Measurements from ENCODE around the gene AP4E1. TPM values are rescaled to one million over a fixed set of nuclear protein-coding genes. Genes with fewer than 3 reads are reported as not detected.

The AP4E1 gene
- polyA plus RNA-seq, 1 donor from 2014 or later: 8.6 TPM

- H3F3A ChIP-seq (ENCODE audit: insufficient read depth, low read length, poor library complexity, severe bottlenecking): no peaks in the 10 kb centered on the region
- H3K9me2 ChIP-seq (ENCODE audit: insufficient read depth, low read length): no peaks in the 10 kb centered on the region
- no peaks in the 10 kb centered on the region for H3K27me3 ChIP-seq (ENCODE audit: insufficient read depth, low read depth, low read length)
- H3K27ac ChIP-seq (ENCODE audit: low read length): no peak overlapping the region
- no peaks in the 10 kb centered on the region for H3K36me3 ChIP-seq (ENCODE audit: insufficient read depth, low read length)
- no peak for TF ChIP-seq CTCF (IDR thresholded peaks at IDR 0.05; ENCODE audit: poor library complexity, severe bottlenecking)
- no peak for TF ChIP-seq POLR2AphosphoS5 (IDR thresholded peaks at IDR 0.05)
- TF ChIP-seq MXI1 (conservative IDR thresholded peaks at IDR 0.05; ENCODE audit: poor library complexity, severe bottlenecking): no peak
- no peak for TF ChIP-seq EP300 (conservative IDR thresholded peaks at IDR 0.05; ENCODE audit: poor library complexity, severe bottlenecking)
- no peak for TF ChIP-seq TAF1 (IDR thresholded peaks at IDR 0.05; ENCODE audit: low read depth)
- TF ChIP-seq EZH2 (IDR thresholded peaks at IDR 0.05; ENCODE audit: borderline replicate concordance, insufficient read depth, low read length, poor library complexity, severe bottlenecking): no peak
- TF ChIP-seq, protein P1, sequence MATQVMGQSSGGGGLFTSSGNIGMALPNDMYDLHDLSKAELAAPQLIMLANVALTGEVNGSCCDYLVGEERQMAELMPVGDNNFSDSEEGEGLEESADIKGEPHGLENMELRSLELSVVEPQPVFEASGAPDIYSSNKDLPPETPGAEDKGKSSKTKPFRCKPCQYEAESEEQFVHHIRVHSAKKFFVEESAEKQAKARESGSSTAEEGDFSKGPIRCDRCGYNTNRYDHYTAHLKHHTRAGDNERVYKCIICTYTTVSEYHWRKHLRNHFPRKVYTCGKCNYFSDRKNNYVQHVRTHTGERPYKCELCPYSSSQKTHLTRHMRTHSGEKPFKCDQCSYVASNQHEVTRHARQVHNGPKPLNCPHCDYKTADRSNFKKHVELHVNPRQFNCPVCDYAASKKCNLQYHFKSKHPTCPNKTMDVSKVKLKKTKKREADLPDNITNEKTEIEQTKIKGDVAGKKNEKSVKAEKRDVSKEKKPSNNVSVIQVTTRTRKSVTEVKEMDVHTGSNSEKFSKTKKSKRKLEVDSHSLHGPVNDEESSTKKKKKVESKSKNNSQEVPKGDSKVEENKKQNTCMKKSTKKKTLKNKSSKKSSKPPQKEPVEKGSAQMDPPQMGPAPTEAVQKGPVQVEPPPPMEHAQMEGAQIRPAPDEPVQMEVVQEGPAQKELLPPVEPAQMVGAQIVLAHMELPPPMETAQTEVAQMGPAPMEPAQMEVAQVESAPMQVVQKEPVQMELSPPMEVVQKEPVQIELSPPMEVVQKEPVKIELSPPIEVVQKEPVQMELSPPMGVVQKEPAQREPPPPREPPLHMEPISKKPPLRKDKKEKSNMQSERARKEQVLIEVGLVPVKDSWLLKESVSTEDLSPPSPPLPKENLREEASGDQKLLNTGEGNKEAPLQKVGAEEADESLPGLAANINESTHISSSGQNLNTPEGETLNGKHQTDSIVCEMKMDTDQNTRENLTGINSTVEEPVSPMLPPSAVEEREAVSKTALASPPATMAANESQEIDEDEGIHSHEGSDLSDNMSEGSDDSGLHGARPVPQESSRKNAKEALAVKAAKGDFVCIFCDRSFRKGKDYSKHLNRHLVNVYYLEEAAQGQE (IDR thresholded peaks at IDR 0.05; ENCODE audit: borderline replicate concordance): no peak
- no peak for TF ChIP-seq SMC3 (conservative IDR thresholded peaks at IDR 0.05; ENCODE audit: poor library complexity)
- no peak for TF ChIP-seq RAD21 (conservative IDR thresholded peaks at IDR 0.05)
- H4K20me1 ChIP-seq (ENCODE audit: insufficient read depth): no peaks in the 10 kb centered on the region
- H3K9me3 ChIP-seq (ENCODE audit: low read length): no peaks in the 10 kb centered on the region
- no peak overlapping the region for H2AFZ ChIP-seq (ENCODE audit: low read depth, low read length)
- no peak overlapping the region for H3K9ac ChIP-seq (ENCODE audit: low read length)
- H3K4me3 ChIP-seq (ENCODE audit: low read length): no peak overlapping the region
- H3K4me2 ChIP-seq (ENCODE audit: low read length): no peak overlapping the region
- no peaks in the 10 kb centered on the region for H3K79me2 ChIP-seq (replicated peaks; ENCODE audit: insufficient read depth, low read length)
Measured at GRCh38 chr15:51049081-51049480, 140.6 kb downstream of the AP4E1 start.

GRCh38 chr15:51051776-51052175 is 143.3 kb downstream of the AP4E1 start:
- Histone ChIP-seq H3K36me3 (ENCODE audit: insufficient read depth, low read length) (no peaks in the 10 kb centered on the region), H3K9me3 (ENCODE audit: low read length) (no peaks in the 10 kb centered on the region), H2AFZ (ENCODE audit: low read depth, low read length) (no peak overlapping the region), H3K27me3 (ENCODE audit: insufficient read depth, low read depth, low read length) (no peaks in the 10 kb centered on the region), H3F3A (ENCODE audit: insufficient read depth, low read length, poor library complexity, severe bottlenecking) (no peaks in the 10 kb centered on the region), H3K79me2 (replicated peaks; ENCODE audit: insufficient read depth, low read length) (no peaks in the 10 kb centered on the region), H3K9ac (ENCODE audit: low read length) (no peak overlapping the region), H3K4me2 (ENCODE audit: low read length) (no peak overlapping the region), H4K20me1 (ENCODE audit: insufficient read depth) (no peaks in the 10 kb centered on the region), H3K4me3 (ENCODE audit: low read length) (no peak overlapping the region), H3K9me2 (ENCODE audit: insufficient read depth, low read length) (no peaks in the 10 kb centered on the region), H3K27ac (ENCODE audit: low read length) (no peak overlapping the region)
- TF ChIP-seq, protein P1 (IDR thresholded peaks at IDR 0.05; ENCODE audit: borderline replicate concordance): no peak
- TF ChIP-seq RAD21 (conservative IDR thresholded peaks at IDR 0.05): no peak
- TF ChIP-seq CTCF (IDR thresholded peaks at IDR 0.05; ENCODE audit: poor library complexity, severe bottlenecking): no peak
